Panc1 (cell line): ENCODE data around the gene CCDC57. TPM values are rescaled to one million over a fixed set of nuclear protein-coding genes. Genes with fewer than 3 reads are reported as not detected.

Source experiments
- ATAC-seq: fragments of 200-7000 bp; cut with Tn5 transposase; 2 replicates; pipeline ENCODE4 v1.9.1; 2020; ENCODE audit warnings: mild to moderate bottlenecking, moderate library complexity
- BruUV-seq: library from RNA; stranded (reverse); fragments of 400-500 nt; replicated peaks from 2 replicates; lab custom pipeline; 2021; lab: Mats Ljungman, UMichigan
- CTCF ChIA-PET: fragments of 300-600 bp; sonication (Branson Sonifier 250); formaldehyde crosslinking; loops from one replicate; lab custom pipeline; 2022; ENCODE audit warnings: antibody characterized with exemption; lab: Charles Lee
- POLR2A ChIA-PET: fragments of 300-600 bp; sonication (Branson Sonifier 250); formaldehyde crosslinking; loops from one replicate; lab custom pipeline; 2022; ENCODE audit warnings: antibody characterized with exemption; lab: Charles Lee
- DNase-seq: peaks from one replicate; pipeline ENCODE4 v3.0.0-alpha.2; 2010; ENCODE audit warnings: low read depth, low spot score
- H3K27ac ChIP-seq: 2 replicates; pipeline ENCODE4 v1.5.1; 2011; ENCODE audit warnings: mild to moderate bottlenecking, low read length, inconsistent platforms
- H3K27me3 ChIP-seq: fragments of 200-500 bp; sonication (Bioruptor generic); 2 replicates; pipeline ENCODE4 v1.6.0; 2014; ENCODE audit warnings: low read length, inconsistent platforms; ENCODE audit not compliant: control insufficient read depth, insufficient read depth
- H3K36me3 ChIP-seq: fragments of 200-500 bp; sonication (Bioruptor generic); 2 replicates; pipeline ENCODE4 v1.5.1; 2014; ENCODE audit warnings: inconsistent platforms, mild to moderate bottlenecking, low read length, moderate library complexity; ENCODE audit not compliant: control insufficient read depth, insufficient read depth
- H3K4me1 ChIP-seq: 2 replicates; pipeline ENCODE4 v1.5.1; 2011; ENCODE audit warnings: inconsistent platforms, mild to moderate bottlenecking, low read length, moderate library complexity; ENCODE audit not compliant: control insufficient read depth, insufficient read depth
- H3K4me3 ChIP-seq, 2 experiments: 2 replicates each; pipeline ENCODE4 v1.5.1; 2011 to 2012; ENCODE audit warnings: low read depth in 2 of 2, low read length in 2 of 2, mild to moderate bottlenecking in 2 of 2, inconsistent platforms in 1 of 2, moderate library complexity in 1 of 2
- H3K9me3 ChIP-seq: fragments of 200-500 bp; sonication (Bioruptor generic); 2 replicates; pipeline ENCODE4 v1.5.1; 2014; ENCODE audit warnings: low read depth, mild to moderate bottlenecking, inconsistent platforms, low read length, moderate library complexity; ENCODE audit not compliant: control insufficient read depth, insufficient read depth
- CTCF ChIP-seq: fragments of 450-650 bp; IDR thresholded peaks from 2 replicates; pipeline ENCODE4 v1.5.1; 2017; ENCODE audit warnings: mild to moderate bottlenecking
- POLR2AphosphoS5 ChIP-seq: IDR thresholded peaks from 2 replicates; pipeline ENCODE4 v1.6.1; 2012; ENCODE audit warnings: mild to moderate bottlenecking, low read depth, low read length, moderate library complexity
- SIN3A ChIP-seq: IDR thresholded peaks from 2 replicates; pipeline ENCODE4 v1.6.1; 2012; ENCODE audit warnings: low read depth, mild to moderate bottlenecking, low read length, moderate library complexity, borderline replicate concordance; ENCODE audit not compliant: insufficient read depth
- TCF7L2 ChIP-seq: IDR thresholded peaks from 2 replicates; pipeline ENCODE4 v1.6.1; 2011; ENCODE audit warnings: mild to moderate bottlenecking, low read depth, low read length, inconsistent platforms
- in situ Hi-C: cut with HindIII; loops from 2 replicates; pipeline ENCODE4 v1.10.0; 2016; ENCODE audit warnings: low sequenced_read_pairs, low pct_unique_long_range_greater_than_20kb
- intact Hi-C: fragments of 100-400 bp; cut with micrococcal nuclease; formaldehyde crosslinking; loops from one replicate; pipeline ENCODE4 v1.10.0; 2022; ENCODE audit not compliant: unreplicated experiment
- total RNA-seq: library from RNA; stranded (reverse); gene quantifications from one replicate; pipeline ENCODE4 v1.2.1, GENCODE V29; 2021; ENCODE audit not compliant: unreplicated experiment
- TF ChIP-seq, protein P1 (sequence below), 2 experiments: IDR thresholded peaks; 2 replicates each; pipeline ENCODE4 v1.6.1; 2011 to 2012; ENCODE audit warnings: low read depth in 2 of 2, control low read depth in 1 of 2, low read length in 1 of 2, mild to moderate bottlenecking in 1 of 2, moderate library complexity in 1 of 2; ENCODE audit not compliant: insufficient read depth in 1 of 2

Gene CCDC57
- total RNA-seq, 1 experiment from 2014 or later, result 63.6 TPM

GRCh38 chr17:82244413-82245133 lies 31.9 kb upstream of the CCDC57 start:
- TF ChIP-seq, protein P1, sequence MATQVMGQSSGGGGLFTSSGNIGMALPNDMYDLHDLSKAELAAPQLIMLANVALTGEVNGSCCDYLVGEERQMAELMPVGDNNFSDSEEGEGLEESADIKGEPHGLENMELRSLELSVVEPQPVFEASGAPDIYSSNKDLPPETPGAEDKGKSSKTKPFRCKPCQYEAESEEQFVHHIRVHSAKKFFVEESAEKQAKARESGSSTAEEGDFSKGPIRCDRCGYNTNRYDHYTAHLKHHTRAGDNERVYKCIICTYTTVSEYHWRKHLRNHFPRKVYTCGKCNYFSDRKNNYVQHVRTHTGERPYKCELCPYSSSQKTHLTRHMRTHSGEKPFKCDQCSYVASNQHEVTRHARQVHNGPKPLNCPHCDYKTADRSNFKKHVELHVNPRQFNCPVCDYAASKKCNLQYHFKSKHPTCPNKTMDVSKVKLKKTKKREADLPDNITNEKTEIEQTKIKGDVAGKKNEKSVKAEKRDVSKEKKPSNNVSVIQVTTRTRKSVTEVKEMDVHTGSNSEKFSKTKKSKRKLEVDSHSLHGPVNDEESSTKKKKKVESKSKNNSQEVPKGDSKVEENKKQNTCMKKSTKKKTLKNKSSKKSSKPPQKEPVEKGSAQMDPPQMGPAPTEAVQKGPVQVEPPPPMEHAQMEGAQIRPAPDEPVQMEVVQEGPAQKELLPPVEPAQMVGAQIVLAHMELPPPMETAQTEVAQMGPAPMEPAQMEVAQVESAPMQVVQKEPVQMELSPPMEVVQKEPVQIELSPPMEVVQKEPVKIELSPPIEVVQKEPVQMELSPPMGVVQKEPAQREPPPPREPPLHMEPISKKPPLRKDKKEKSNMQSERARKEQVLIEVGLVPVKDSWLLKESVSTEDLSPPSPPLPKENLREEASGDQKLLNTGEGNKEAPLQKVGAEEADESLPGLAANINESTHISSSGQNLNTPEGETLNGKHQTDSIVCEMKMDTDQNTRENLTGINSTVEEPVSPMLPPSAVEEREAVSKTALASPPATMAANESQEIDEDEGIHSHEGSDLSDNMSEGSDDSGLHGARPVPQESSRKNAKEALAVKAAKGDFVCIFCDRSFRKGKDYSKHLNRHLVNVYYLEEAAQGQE (IDR thresholded peaks at IDR 0.05; ENCODE audit: insufficient read depth in 1 of 2, low read depth in 2 of 2, low read length in 1 of 2), result no peak
- TF ChIP-seq SIN3A (peak; percentile 72), POLR2AphosphoS5 (peak; percentile 32; the same call in 1 of the 2 replicates), CTCF (peak; percentile 90), TCF7L2 (no peak)
- Histone ChIP-seq H3K36me3 (no peaks in the 10 kb centered on the region; the same call in 1 of the 2 replicates), H3K27ac (peak overlapping the region; percentile 95), H3K4me1 (peaks cover 77% of the 10 kb centered on the region), H3K9me3 (no peaks in the 10 kb centered on the region), H3K4me3 (no peak overlapping the region), H3K27me3 (no peaks in the 10 kb centered on the region)
- DNase-seq (no peak), ATAC-seq (no peak)
- intact Hi-C loops, result loop anchor here (5.0 kb wide), 2 partner anchors 78 to 93 kb away; no protein-coding TSS in a partner anchor
- BruUV-seq, result no TSS peak
- ChIA-PET POLR2A (no interaction called here), CTCF (no interaction called here)
- in situ Hi-C loops, result no loop called here

GRCh38 chr17:82243648-82244412 lies 31.2 kb upstream of the CCDC57 start:
- Histone ChIP-seq H3K9me3 (no peaks in the 10 kb centered on the region), H3K27me3 (no peaks in the 10 kb centered on the region), H3K4me1 (peaks cover 84% of the 10 kb centered on the region), H3K27ac (peak overlapping the region; percentile 95), H3K36me3 (no peaks in the 10 kb centered on the region; the same call in 1 of the 2 replicates), H3K4me3 (no peak overlapping the region)
- CTCF ChIA-PET, result interaction anchor here (1.1 kb wide), 1 partner anchor 38 kb away, joined by 3 read pairs; no protein-coding TSS in a partner anchor
- no peak for DNase-seq
- POLR2A ChIA-PET, result interaction anchor here (0.5 to 0.6 kb wide), 2 partner anchors 14 to 680 kb away, joined by 4 to 5 read pairs; no protein-coding TSS in a partner anchor
- intact Hi-C loops, result loop anchor here (5.0 kb wide), 2 partner anchors 78 to 93 kb away; no protein-coding TSS in a partner anchor
- 0 out of 2 replicates have a peak, but pooled peaks have one; percentile 0 for ATAC-seq
- TSS peak; percentile 69 for BruUV-seq
- in situ Hi-C loops, result no loop called here
- TF ChIP-seq, protein P1 (IDR thresholded peaks at IDR 0.05; ENCODE audit: insufficient read depth in 1 of 2, low read depth in 2 of 2, low read length in 1 of 2), result no peak
- TF ChIP-seq POLR2AphosphoS5, result peak; percentile 50; the same call in 1 of the 2 replicates
- TF ChIP-seq CTCF, result no peak
